NB4 (cell line): ENCODE results near the gene CCL20.

Experiments
- CTCF ChIP-seq: IDR thresholded peaks from one replicate; pipeline ENCODE4 v1.5.1; 2012; ENCODE audit warnings: low read depth, low read length
- POLR2A ChIP-seq: IDR thresholded peaks from 2 replicates; pipeline ENCODE4 v1.6.1; 2011; ENCODE audit warnings: mild to moderate bottlenecking; ENCODE audit not compliant: insufficient read length; ENCODE audit errors: extremely low read depth
- TF ChIP-seq, protein P1 (sequence below): IDR thresholded peaks from 2 replicates; pipeline ENCODE4 v1.6.1; 2011; ENCODE audit warnings: low read depth, low read length

DNA sequence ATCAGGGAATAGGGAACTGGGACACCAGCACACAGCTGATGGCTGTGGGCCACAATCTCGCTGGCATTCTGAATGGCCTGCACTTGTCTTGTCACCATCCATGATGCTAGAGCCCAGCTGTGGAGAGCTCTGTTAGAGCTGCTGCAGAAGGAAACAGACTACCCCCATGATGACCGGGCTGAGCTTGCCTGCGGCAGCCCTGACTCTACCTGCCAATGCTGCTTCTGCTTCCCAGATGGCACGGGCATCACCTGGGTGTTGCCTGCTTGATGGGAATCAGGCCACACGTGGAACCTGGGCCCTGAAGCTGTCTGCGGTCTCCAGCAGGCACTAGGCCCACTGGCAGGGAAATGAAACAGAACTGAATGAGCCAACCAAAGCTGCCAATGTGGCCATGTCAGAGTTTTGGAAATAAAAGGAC, 46.6 kb downstream of the CCL20 start:
- no peak for TF ChIP-seq POLR2A
- no peak for TF ChIP-seq CTCF
- TF ChIP-seq, protein P1, sequence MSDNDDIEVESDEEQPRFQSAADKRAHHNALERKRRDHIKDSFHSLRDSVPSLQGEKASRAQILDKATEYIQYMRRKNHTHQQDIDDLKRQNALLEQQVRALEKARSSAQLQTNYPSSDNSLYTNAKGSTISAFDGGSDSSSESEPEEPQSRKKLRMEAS, result no peak
